HG03095 (cell line): ENCODE data around the gene DACT2.
"Not testable (repeated sequence)": the region's sequence is repeated elsewhere in the genome, so short reads cannot be mapped to it uniquely, and the experiment has no call there.

Experiments
- ATAC-seq: cut with Tn5 transposase; IDR thresholded peaks from one replicate; pipeline ENCODE4 v1.9.1; 2021; ENCODE audit warnings: moderate library complexity; ENCODE audit not compliant: unreplicated experiment

Gene DACT2

GRCh38 chr6:168328086-168328485, 8.5 kb upstream of the DACT2 start:
- no peak for ATAC-seq

- ATAC-seq: no peak
Measured at GRCh38 chr6:168326294-168327261, 7.0 kb upstream of the DACT2 start.

DNA sequence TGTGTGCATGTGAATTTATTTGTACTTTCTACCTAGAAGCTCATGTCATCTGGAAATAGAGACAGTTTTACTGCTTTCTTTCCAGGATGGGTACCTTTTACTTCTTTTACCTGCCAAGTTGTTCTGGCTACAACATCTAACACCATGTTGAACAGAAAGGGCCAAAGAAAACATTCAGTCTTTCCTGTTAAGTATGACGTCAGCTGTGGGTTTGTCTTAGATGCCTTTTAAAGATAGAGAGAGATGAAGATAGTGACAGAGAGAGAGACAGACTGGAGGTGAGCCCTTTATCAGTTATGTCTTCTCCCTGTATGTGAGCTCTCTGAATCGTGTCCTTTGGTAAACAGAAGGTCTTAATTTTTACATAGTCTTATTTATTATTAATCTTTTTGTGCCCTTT, 3.4 kb upstream of the DACT2 start:
- ATAC-seq: no peak

DNA sequence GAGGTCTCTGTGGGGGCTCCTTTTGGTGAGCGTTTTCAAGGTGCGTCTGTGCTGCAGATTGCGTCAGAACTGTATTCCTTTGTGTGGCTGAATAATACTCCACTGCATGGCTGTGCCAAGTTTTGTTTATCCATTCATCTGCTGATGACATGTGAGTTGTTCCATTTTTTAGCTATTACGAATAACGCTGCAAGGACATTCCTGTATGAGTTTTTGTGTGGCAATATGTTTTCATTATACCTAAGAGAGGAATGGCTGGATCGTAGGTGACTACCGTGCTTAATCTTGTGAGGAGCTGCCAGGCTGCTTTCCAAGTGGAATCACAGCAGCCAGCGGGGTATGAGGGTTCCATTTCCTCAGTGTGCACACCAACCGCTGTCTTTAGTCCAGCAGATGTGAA, 1.1 kb upstream of the DACT2 start:
- no peak for ATAC-seq

- no peak for ATAC-seq
Measured at GRCh38 chr6:168318579-168319278, 848 bp downstream of the DACT2 start.

- ATAC-seq: no peak
Measured at GRCh38 chr6:168318090-168318489, 1.5 kb downstream of the DACT2 start.

DNA sequence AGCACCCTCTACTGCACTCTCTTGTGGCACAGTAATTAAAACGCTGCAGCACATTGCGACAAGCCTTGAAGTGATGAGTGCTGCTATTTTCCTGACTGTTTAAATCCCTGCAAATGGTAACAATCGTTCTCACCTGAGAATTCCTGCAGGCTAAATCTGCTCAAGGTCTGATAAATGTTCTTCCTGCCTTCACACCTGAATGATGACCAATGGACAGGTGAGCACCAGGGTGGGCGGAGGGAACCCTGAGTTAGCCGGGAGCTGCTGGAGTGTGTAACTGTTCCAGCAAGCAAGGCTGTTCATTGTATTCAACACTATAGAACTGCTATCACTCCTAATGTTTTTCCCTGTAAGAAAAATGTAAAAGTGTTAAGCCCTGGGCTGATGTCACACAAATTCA, 4.0 kb downstream of the DACT2 start:
- no peak for ATAC-seq

DNA sequence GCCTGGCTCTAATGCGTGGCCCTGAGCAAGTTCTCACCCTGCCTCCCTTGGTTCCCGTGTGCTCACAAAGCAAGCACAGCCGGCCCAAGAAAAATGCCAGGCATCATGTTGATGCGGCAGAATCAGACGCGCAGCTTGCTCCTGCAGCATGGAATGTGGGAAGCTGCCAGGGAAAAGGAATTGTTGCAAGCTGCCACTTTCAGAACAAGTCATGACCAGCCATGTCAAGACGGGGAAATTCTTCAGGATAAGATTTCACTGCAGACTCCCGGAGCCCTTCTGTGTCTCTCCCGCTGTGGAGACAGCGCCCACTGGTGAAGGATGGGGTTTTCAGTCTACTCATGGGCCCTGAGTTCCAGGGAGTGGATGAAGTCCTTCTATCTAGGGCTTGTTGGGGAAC, 4.6 kb downstream of the DACT2 start:
- no peak for ATAC-seq

- no peak for ATAC-seq
Measured at GRCh38 chr6:168314021-168314420, 5.6 kb downstream of the DACT2 start.

GRCh38 chr6:168313431-168314011, 6.1 kb downstream of the DACT2 start:
- no peak for ATAC-seq

GRCh38 chr6:168312125-168312507, 7.5 kb downstream of the DACT2 start:
- not testable (repeated sequence) for ATAC-seq

- ATAC-seq: no peak
Measured at GRCh38 chr6:168311410-168312124, 8.0 kb downstream of the DACT2 start.

GRCh38 chr6:168310945-168311344, 8.6 kb downstream of the DACT2 start:
- ATAC-seq: no peak

- no peak for ATAC-seq
Measured at GRCh38 chr6:168310403-168310802, 9.2 kb downstream of the DACT2 start.

GRCh38 chr6:168309997-168310396, 9.6 kb downstream of the DACT2 start:
- no peak for ATAC-seq

DNA sequence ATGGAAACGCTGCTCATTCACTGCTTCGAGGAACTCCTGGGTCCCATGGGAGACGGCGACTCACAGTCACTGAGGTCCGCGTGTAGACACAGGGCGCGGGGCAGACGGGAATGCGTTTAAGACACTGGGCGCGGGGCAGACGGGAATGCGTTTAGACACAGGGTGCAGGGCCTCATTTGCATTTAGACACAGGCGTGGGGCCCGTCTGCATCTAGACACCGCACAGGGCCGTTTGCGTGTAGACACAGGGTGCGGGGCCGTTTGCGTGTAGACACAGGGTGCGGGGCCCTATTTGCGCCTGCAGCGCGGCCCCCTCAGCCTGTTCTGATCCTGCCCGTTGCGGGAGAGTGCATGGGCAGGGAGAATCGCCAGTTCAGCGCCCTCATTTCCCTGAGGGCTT, 10.4 kb downstream of the DACT2 start:
- no peak for ATAC-seq

DNA sequence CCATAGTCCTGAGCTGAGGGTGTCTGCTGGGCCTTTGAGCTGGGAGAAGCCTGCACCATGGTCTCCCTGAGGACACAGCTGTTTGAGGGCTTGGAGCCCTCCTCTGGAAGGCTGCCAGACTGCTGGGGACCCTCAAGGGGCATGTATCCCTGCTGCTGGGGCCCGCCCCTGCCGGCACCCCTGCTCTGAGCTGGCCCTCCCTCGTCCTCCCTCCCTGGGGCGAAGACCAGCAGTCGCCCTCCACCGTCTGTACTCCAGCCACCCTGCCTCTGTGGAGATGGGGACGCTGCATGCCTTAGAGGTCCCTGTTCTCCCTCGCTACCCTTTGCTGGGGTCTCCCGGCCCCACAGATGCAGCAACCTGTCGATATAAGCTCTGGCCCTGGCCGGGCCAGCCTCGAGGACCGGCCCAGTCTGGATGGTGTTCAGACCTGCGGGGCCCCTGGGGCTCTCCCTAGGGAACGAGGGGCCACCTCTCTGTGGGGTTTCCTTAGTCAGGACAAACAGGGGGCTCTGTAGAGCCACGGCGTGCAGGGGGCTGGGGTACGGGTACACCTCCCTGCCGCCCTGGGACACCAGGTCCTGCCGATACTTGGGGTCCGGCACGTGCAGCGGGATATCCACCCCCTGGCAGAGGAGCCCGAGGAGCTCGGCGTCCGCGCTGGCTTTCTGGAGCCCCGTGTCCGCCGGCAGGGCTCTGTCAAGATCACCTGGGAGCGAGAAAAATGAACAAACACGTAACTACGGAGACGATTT, 11.0 kb downstream of the DACT2 start:
- no peak for ATAC-seq

DNA sequence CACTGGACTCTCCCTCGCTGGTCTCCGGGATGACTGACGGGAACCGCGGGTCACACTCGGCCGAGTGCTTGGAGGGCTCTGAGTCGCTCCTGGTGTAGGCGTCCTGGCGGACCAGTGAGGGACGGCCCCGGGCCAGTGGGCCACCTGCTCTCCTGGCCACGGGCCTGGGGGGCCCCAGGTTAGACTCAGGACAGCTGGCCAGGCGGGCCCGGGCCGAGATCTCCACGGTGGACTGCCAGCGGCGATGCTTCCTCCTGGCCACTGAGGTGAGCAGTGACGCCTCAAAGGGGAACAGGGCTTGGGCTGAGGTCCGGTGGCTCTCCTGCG, 11.9 kb downstream of the DACT2 start:
- no peak for ATAC-seq

DNA sequence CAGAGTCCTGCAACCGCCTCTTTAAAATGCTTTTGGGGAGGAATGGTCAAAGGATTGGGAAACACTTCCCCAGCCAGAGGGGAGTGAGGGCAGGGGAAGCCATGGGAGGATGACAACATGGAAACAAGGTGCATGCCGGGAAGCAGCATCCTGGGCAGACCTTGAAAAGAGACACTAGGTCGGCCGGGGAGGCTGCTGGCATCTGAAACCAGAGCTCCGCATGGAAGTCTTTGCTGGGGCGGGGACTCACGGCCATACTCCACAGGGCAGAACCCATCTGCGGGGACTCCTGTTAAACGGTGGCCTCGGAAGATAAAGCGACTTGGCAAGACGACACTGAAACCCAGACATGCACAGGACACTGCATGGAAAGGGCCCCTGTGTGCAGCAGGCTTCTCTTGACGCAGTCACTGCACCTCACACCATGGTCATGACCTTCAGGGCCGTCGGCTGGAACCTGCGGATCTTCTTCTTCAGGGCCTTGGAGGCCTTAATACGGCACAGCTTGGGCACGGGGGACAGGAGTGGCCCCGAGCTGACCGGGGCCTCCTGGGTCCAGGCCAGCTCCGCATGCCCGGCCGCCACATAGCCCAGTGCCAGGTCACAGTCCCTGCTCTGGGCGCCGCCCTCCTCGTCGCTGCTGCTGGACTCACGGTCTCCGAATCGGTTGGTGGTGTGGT, 12.4 kb downstream of the DACT2 start:
- no peak for ATAC-seq

GRCh38 chr6:168305863-168306262, 13.7 kb downstream of the DACT2 start:
- ATAC-seq: no peak
